Right atrium auricular region (tissue), 2 donors: ENCODE data around the gene MYBBP1A. TPM values are rescaled to one million over a fixed set of nuclear protein-coding genes. Genes with fewer than 3 reads are reported as not detected.
"Not testable (repeated sequence)": the region's sequence is repeated elsewhere in the genome, so short reads cannot be mapped to it uniquely, and the experiment has no call there.

ENCODE experiments used
- DNase-seq: peaks from one replicate; pipeline ENCODE4 v3.0.0-alpha.2; 2019; ENCODE audit warnings: low spot score
- H3K27ac ChIP-seq, 2 donors: fragments of 200-600 bp; sonication (generic); 1 replicate in 1 of 2; 2 replicates in 1 of 2; pipeline ENCODE4 v1.5.1; 2016 to 2019
- H3K27me3 ChIP-seq, 2 donors: fragments of 200-600 bp; sonication (generic); one replicate each; pipeline versions ENCODE4 v1.5.1 to v1.6.0; 2017 to 2019
- H3K36me3 ChIP-seq: fragments of 200-600 bp; sonication (generic); one replicate; pipeline ENCODE4 v1.5.1; 2016
- H3K4me1 ChIP-seq, 2 donors: fragments of 200-600 bp; sonication (generic); one replicate each; pipeline versions ENCODE4 v1.5.1 to v1.6.0; 2017 to 2019
- H3K4me3 ChIP-seq, 2 donors: fragments of 200-600 bp; sonication (generic); 1 replicate in 1 of 2; 2 replicates in 1 of 2; pipeline ENCODE4 v1.5.1; 2017 to 2019; ENCODE audit warnings: mild to moderate bottlenecking in 1 of 2, moderate library complexity in 1 of 2
- H3K9me3 ChIP-seq, 2 donors: fragments of 200-600 bp; sonication (generic); one replicate each; pipeline ENCODE4 v1.5.1; 2019
- CTCF ChIP-seq, 2 donors: fragments of 200-600 bp; sonication (generic); IDR thresholded peaks; one replicate each; pipeline ENCODE4 v1.5.1; 2019; ENCODE audit warnings: antibody characterized with exemption in 2 of 2
- total RNA-seq, 2 donors: library from RNA; depleted of rRNA; stranded (reverse); fragments of >200 nt; gene quantifications; one replicate each; pipeline ENCODE4 v1.1.0, GENCODE V29; 2016

MYBBP1A gene
- 10 to 100 TPM; 19.6 to 25.8 TPM for total RNA-seq

- DNase-seq, result peak; percentile 96
- no peaks in the 10 kb centered on the region for H3K27me3 ChIP-seq
- TF ChIP-seq CTCF (IDR thresholded peaks at IDR 0.05), result peak in 1 of 2 donors; percentile 59
- H3K36me3 ChIP-seq, result peaks cover 30% of the 10 kb centered on the region
- peaks cover 0 to 22% of the 10 kb centered on the region in 2 donors for H3K4me1 ChIP-seq
- H3K27ac ChIP-seq, result peak within 1 kb of the TSS; percentile 80 to 84
- no peaks in the 10 kb centered on the region for H3K9me3 ChIP-seq
- peak within 1 kb of the TSS; percentile 78 to 90 for H3K4me3 ChIP-seq
These were observed at the start of gene MYBBP1A for GRCh38 chr17:4554997-4555799. TSS of gene MYBBP1A (minus strand) at chr17:4555384. CDS start at chr17:4555324, 60 bp downstream.

GRCh38 chr17:4604736-4605135 lies 49.6 kb upstream of the MYBBP1A start:
- H3K4me1 ChIP-seq, result peaks cover 0 to 47% of the 10 kb centered on the region in 2 donors
- H3K27ac ChIP-seq, result peak overlapping the region; percentile 36 to 74
- not testable (repeated sequence) for DNase-seq

GRCh38 chr17:4604111-4604644 lies 49.0 kb upstream of the MYBBP1A start:
- Histone ChIP-seq H3K9me3 (no peaks in the 10 kb centered on the region), H3K27me3 (no peaks in the 10 kb centered on the region), H3K27ac (peak overlapping the region; percentile 36 to 74), H3K4me3 (no peak overlapping the region), H3K4me1 (peaks cover 0 to 53% of the 10 kb centered on the region in 2 donors), H3K36me3 (no peaks in the 10 kb centered on the region)
- TF ChIP-seq CTCF (IDR thresholded peaks at IDR 0.05), result no peak
- DNase-seq, result peak; percentile 79

More at GRCh38 chr17:4604736-4605135, 49.6 kb upstream of the MYBBP1A start:
- H3K9me3 ChIP-seq, H3K4me3 ChIP-seq, H3K36me3 ChIP-seq, H3K27me3 ChIP-seq: not testable (repeated sequence)

- Histone ChIP-seq H3K27ac (no peak overlapping the region), H3K4me3 (no peak overlapping the region), H3K4me1 (peaks cover 0 to 53% of the 10 kb centered on the region in 2 donors), H3K36me3 (no peaks in the 10 kb centered on the region), H3K9me3 (no peaks in the 10 kb centered on the region), H3K27me3 (no peaks in the 10 kb centered on the region)
- DNase-seq, result no peak
- no peak for TF ChIP-seq CTCF (IDR thresholded peaks at IDR 0.05)
These were observed 46.9 kb upstream of the MYBBP1A start for GRCh38 chr17:4602041-4602440.

GRCh38 chr17:4601326-4601725 lies 46.1 kb upstream of the MYBBP1A start:
- Histone ChIP-seq H3K27ac (peak overlapping the region; percentile 75 to 85), H3K27me3 (no peaks in the 10 kb centered on the region), H3K4me1 (peaks cover 0 to 51% of the 10 kb centered on the region in 2 donors), H3K4me3 (no peak overlapping the region), H3K36me3 (no peaks in the 10 kb centered on the region), H3K9me3 (no peaks in the 10 kb centered on the region)
- no peak for DNase-seq
- TF ChIP-seq CTCF (IDR thresholded peaks at IDR 0.05), result no peak

- DNase-seq, result no peak
- Histone ChIP-seq H3K36me3 (no peaks in the 10 kb centered on the region), H3K4me1 (peaks cover 0 to 49% of the 10 kb centered on the region in 2 donors), H3K4me3 (no peak overlapping the region), H3K9me3 (no peaks in the 10 kb centered on the region), H3K27ac (peak overlapping the region; percentile 75 to 85), H3K27me3 (no peaks in the 10 kb centered on the region)
- TF ChIP-seq CTCF (IDR thresholded peaks at IDR 0.05), result no peak
These were observed 45.4 kb upstream of the MYBBP1A start for GRCh38 chr17:4600563-4600962.
